ENCODE data around the gene NUP210.

- no peak for TF ChIP-seq REST (IDR thresholded peaks at IDR 0.05; ENCODE audit: insufficient read depth in 1 of 2, low read depth in 2 of 2, low read length in 2 of 2)
- TF ChIP-seq FOXP2 (optimal IDR thresholded peaks at IDR 0.05; ENCODE audit: borderline replicate concordance, extremely low read depth, extremely low read length, insufficient read depth): no peak
- TF ChIP-seq POLR2AphosphoS5 (IDR thresholded peaks at IDR 0.05; ENCODE audit: low read depth, low read length): no peak
- no peak for TF ChIP-seq TAF1 (IDR thresholded peaks at IDR 0.05; ENCODE audit: borderline replicate concordance, insufficient read depth, low read length)
- no peak for TF ChIP-seq SIN3A (IDR thresholded peaks at IDR 0.05; ENCODE audit: borderline replicate concordance, insufficient read depth, low read length)
Observed at GRCh38 chr3:13345284-13345683, 74.8 kb downstream of the NUP210 start.

All from PFSK-1 (cell line).